HFF-Myc (cell line): ENCODE results near the gene TPM4.

Experiments
- DNase-seq: peaks from one replicate; pipeline ENCODE4 v3.0.0-alpha.2; 2011; ENCODE audit warnings: low read depth; ENCODE audit errors: extremely low read depth
- H3K4me3 ChIP-seq: replicated peaks from 2 replicates; pipeline ENCODE4 v1.5.1; 2011; ENCODE audit warnings: low read depth, mild to moderate bottlenecking, control low read depth, low read length
- CTCF ChIP-seq: IDR thresholded peaks from 2 replicates; pipeline ENCODE4 v1.5.1; 2012; ENCODE audit warnings: mild to moderate bottlenecking, low read depth, low read length, control low read depth; ENCODE audit errors: missing control alignments

The TPM4 gene

GRCh38 chr19:16127080-16127479 is 50.8 kb downstream of the TPM4 start:
- H3K4me3 ChIP-seq = no peak overlapping the region
- DNase-seq = no peak
- TF ChIP-seq CTCF = no peak

GRCh38 chr19:16127776-16128371 is 51.6 kb downstream of the TPM4 start:
- DNase-seq = no peak
- TF ChIP-seq CTCF = no peak

GRCh38 chr19:16131648-16132047 is 55.4 kb downstream of the TPM4 start:
- DNase-seq = no peak
- H3K4me3 ChIP-seq = no peak overlapping the region
- TF ChIP-seq CTCF = no peak

More at GRCh38 chr19:16127776-16128371, 51.6 kb downstream of the TPM4 start:
- no peak overlapping the region for H3K4me3 ChIP-seq

GRCh38 chr19:16133818-16134217 is 57.5 kb downstream of the TPM4 start:
- no peak overlapping the region for H3K4me3 ChIP-seq
- no peak for DNase-seq
- TF ChIP-seq CTCF = no peak

- no peak overlapping the region for H3K4me3 ChIP-seq
- TF ChIP-seq CTCF = no peak
- no peak for DNase-seq
Measured at GRCh38 chr19:16134510-16134909, 58.2 kb downstream of the TPM4 start.

- TF ChIP-seq CTCF = no peak
- DNase-seq = no peak
- no peak overlapping the region for H3K4me3 ChIP-seq
Measured at GRCh38 chr19:16135430-16136127, 59.3 kb downstream of the TPM4 start.
